Ammon's horn (tissue), 1 donor: Measurements from ENCODE around the gene PCK1.

ENCODE experiments used
- DNase-seq: peaks from one replicate; pipeline ENCODE4 v3.0.0-alpha.2; 2016; ENCODE audit warnings: low spot score

The PCK1 gene

GRCh38 chr20:57589728-57590484 lies 29.0 kb downstream of the PCK1 start:
- no peak for DNase-seq

GRCh38 chr20:57590485-57591288 lies 29.8 kb downstream of the PCK1 start:
- no peak for DNase-seq

GRCh38 chr20:57591289-57592229 lies 30.6 kb downstream of the PCK1 start:
- DNase-seq = no peak

GRCh38 chr20:57592263-57593092 lies 31.6 kb downstream of the PCK1 start:
- DNase-seq = no peak

- no peak for DNase-seq
Measured at GRCh38 chr20:57593134-57593886, 32.4 kb downstream of the PCK1 start.

GRCh38 chr20:57594092-57594951 lies 33.4 kb downstream of the PCK1 start:
- no peak for DNase-seq

- DNase-seq = no peak
Measured at GRCh38 chr20:57595041-57596030, 34.4 kb downstream of the PCK1 start.

- no peak for DNase-seq
Measured at GRCh38 chr20:57596358-57596757, 35.4 kb downstream of the PCK1 start.

GRCh38 chr20:57596998-57597939 lies 36.4 kb downstream of the PCK1 start:
- DNase-seq = peak; percentile 69

GRCh38 chr20:57598060-57598459 lies 37.1 kb downstream of the PCK1 start:
- DNase-seq = no peak

- no peak for DNase-seq
Measured at GRCh38 chr20:57598491-57598890, 37.6 kb downstream of the PCK1 start.

- DNase-seq = no peak
Measured at GRCh38 chr20:57600320-57601210, 39.7 kb downstream of the PCK1 start.

GRCh38 chr20:57601211-57601570 lies 40.3 kb downstream of the PCK1 start:
- DNase-seq = no peak

- no peak for DNase-seq
Measured at GRCh38 chr20:57601737-57602136, 40.8 kb downstream of the PCK1 start.

GRCh38 chr20:57603120-57603519 lies 42.2 kb downstream of the PCK1 start:
- no peak for DNase-seq

- DNase-seq = no peak
Measured at GRCh38 chr20:57605045-57605444, 44.1 kb downstream of the PCK1 start.
